Effector CD4-positive, alpha-beta T cell (primary cell): ENCODE results near the gene MSI2.

Experiments used
- DNase-seq: peaks from one replicate; pipeline ENCODE4 v3.0.0-alpha.2; 2020

Gene MSI2

DNA sequence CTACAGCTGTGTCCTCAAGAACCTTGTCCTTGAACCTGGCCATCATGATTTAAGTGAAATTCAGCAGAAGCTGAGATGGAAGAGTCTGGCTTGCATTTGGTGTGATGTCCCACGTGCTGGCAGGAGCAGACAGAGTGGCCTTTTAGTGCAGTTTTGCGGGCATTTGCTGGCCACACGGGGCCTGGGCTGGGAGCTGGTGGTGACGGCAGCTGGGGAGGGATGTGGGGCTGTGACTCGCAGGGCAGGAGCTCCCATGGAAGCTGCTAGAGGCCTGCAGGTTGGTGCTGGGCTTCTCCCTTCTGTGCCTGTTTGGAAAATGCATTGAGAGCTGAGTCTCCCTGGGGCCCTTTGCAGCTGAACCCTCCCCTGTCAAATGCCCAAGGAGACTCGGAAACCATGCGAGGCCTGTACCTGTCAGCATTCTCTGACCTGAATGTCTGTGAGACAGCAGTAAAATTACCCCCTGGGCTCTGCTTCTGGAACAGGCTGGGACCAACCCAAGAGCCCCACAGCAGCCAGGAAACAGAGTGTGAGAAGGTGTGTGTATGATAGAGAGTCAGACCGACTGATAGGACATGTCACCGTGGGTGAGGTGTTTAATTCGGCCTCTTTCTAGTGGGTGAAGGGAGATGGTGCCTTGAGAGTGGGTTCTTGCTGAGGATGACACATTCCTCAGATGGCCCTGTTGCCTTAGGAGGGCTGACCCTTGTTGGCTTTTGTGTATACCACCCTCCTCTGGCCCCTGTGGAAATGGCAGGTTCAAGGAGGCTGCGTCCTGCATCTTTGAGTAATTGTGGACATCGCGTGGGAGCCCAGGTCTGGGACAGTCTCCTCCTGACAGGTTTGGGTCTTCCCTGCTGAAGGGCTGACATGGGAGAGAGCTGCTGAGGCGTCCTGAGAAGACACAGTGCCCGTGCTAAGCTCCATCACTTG, 145.5 kb downstream of the MSI2 start:
- DNase-seq = no peak

DNA sequence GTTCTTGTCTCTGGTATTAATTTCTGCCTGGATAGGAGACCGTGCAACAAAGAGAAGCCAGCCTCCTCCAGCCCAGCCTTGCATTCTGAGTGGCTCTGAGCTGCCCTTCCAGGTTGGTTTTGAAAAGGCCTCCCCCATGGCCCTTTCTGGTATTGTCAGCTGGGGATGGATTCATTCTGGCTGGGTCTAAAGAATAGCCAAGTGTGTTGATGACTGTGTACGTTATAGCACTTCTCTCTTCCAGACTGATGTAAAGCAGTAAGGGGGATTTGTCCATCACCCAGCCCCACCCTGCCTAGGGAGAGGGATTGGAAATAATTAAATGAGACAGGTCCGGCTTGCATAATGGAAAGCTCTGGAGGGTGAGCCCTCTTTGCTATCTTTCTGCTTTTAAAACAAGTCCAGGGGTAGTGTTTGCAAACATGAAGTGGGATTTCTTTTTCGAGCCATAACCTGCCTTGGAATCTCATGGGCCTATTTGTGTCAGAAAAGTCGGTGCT, 146.4 kb downstream of the MSI2 start:
- DNase-seq = no peak

DNA sequence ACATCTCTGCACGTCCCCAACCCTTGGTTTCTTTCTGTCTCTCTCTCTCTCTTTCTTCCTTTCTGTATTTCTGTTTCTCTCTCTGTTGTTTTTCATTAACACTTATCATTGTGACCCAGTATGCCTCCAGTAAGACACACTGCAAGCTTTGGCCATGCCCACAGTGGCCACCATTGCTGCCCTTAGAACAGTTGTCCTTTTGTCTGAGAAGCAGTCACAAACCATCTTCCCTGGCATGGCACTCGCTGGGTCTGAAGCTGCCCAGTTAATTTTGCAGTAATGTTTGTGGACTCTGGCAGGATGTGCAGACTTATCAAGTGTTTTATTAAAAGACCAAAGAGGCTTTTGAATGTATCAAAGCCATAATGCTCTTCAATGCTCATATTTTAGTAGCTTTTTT, 146.9 kb downstream of the MSI2 start:
- no peak for DNase-seq

DNA sequence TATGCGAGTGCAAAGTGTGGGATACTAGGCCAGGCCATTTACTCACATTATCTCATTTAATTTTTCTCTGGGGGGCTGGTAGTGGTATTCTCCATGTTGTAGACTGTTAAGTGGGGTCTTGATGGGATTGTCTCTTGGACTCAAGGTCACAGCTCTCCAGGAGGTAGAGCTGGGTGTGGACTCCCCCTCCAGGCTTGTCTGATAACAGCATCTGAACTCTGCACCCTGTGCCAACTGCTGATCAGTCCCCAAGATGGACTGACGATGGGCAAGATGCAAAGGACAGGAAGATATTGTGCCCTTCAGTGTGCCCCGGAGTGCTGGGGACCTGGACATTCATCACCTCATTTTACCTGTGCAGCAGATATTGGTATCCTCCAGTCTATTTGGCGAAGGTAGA, 147.8 kb downstream of the MSI2 start:
- DNase-seq = no peak

DNA sequence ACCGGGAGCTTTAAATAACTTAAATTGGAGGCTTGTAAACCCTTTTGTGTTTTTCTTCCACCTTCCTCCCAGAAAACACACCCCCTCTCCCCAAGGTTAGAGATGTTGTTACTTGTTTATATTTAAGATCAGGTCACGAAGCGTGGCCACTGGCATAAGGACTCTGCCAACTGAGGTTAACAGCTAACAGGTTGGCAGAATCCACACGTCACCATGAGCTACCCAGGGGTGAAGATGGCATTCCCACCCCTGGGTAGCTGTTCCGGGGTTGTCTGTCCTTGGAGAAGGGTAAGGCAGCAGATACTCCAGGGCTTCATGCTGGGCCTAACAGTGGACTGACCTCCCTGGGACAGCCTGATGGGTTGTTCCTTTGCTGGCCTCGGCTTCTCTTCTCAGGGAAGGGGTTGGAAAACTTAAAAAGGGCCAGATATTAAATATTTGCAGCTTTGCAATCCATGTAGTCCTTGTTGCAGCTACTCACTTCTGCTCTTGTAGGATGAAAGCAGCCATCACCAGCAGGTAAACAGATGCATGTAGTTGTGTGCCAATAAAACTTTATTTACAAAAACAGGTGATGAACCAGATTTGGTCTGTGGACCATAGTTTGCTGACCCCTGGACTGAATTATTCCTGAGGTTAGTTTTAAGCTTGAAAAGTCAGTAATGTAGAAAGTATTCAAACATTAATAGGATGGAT, 148.6 kb downstream of the MSI2 start:
- no peak for DNase-seq

DNA sequence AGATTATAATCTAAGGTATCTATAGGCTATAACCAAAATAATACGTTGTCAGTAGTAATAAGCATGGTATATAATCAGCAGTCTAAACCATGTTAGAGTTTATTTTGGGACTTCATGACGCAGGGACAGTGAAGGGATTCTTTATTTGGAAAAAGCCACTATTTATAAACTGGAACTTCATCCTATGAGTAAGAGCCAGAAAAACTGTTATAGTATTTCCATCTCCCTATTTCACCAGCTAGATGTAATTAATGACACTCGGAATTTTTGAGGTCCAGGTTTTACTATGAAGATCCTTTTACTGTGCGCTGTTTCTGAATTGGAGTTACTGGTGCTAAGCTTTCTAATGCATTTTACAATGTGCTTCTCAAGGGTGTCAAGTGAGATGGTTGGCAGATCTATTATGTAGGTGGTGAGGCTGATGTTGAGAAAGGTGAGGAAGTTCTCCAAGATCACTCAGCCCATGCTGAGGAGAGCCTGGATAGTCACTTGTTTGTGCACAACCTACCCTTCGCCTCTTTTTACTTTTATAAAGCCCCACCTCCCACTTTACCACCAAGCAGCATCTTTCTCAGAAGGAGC, 149.3 kb downstream of the MSI2 start:
- DNase-seq = no peak

DNA sequence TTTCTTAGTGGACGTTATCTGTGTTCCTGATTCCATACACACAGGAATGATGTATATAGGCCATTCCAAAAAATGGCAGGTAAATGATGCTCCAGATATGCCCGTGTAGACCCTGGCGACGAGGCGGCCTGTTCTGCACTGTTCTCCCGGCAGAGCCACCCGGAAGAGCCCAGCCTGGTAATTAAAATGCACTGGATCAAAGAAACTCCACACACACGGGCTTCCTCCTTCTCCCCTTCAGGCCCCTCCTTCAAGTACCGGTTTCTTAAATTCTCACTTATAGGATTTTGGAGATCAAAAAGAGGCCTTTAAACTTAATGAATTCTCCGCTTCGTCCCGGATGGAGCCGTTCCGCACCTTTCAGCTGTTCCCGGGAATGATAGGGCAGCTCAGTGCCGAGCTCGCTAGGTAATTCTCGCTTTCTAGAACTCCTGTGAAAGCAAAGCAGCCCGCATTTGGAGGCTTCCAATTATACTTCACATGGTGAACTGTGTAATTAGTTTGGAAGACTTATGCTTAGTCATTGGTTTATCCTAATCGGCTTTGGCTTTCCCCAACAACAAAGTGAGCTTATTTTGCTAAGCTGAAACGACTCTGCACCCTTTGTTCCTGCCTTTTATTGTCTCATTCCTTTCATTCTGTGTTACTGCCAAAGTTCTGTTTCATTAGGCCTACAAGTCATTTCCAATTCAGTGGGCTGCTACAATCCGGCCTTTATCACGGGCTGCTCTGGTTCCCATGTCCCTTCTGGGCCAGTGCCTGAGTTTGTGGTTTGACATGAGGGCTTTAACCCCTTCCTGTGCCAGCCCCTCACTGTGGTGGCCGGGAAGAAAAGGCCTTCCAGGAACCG, 150.0 kb downstream of the MSI2 start:
- no peak for DNase-seq

DNA sequence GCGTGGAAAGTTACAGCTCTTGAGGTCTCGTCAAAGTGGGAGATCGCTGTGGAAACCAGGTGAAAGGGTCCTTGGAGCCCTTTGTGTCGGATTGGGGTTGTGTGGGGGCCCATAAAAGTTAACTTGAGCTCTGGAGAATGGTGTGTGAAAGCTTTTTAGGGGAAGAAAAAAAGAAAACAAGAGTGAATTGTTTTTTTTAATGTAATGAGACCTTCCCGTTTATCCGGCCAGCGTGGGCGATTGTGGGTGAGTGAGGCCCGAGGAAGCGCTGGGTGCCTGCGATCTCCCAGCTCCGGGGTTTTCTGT, 150.6 kb downstream of the MSI2 start:
- no peak for DNase-seq

DNA sequence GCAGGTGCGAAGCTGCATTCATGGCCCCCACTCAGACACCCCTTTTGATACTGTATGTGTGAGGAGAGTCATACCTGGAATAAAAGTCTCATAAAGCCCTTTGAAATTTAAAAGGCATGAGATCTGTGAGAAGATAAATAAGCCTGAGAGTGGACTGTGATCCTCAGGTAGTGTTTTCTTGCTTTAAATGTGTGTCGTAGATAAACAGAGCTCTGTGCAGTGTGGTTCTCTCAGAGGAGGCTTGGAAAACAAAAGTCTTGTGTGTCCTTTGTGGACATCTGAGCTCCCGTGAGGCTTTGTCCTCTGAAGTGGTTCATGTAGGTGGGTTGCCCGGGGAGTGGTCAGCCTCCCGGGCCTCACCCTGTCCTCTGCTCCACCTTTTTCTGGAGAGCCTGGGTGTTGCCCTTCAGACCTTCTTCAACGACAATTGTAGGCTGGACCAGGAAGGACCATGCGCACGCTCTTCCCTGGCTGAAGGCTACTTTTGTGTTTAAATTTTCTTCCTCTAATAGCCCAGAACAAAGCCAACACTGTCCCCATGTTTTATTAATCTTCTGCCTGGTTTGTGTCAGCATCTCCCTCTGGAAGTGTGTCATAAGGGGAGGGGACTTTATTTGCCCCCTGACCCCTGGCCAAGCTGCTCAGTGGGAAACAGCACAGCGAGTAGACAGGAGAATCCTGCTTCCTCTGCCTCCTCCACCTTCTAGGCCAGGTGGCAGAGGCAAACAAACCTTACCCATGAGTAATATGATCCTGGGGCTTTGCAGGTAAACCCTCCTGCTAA, 151.2 kb downstream of the MSI2 start:
- no peak for DNase-seq

DNA sequence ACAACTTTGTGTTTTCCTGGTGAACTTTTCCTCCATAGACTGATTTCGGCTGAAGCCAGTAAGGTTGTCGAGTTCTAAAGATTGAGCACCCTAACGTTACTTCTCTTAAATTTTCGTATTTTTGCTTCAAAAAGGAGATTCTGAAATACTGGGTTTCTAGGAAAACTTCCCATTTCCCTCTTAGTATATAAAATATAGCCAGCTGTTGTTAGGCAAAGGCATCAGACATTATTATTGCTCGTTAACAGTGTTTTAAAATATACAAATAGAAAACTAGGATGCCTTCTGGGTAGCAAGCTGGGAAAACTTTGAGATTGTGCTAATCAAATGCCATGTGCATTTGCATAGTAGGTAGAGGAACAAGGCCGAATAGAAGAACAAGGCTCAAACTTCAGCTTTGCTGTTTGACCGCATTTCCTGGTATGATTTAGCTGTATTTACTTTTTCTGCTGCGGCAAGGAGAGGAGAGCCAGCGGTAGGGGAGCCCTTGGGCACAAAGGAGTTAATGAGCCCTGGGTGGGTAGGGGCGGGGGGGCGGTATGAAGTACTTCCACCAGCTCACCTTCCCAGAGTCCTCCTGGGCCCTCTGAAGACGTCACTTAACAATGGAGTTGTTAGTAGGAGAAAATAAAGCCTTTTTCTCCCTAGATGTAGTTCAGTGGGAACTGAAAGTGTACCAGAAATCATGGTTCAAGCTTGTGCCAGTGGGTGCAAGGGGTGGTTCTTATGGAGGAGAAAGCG, 151.9 kb downstream of the MSI2 start:
- DNase-seq = no peak

DNA sequence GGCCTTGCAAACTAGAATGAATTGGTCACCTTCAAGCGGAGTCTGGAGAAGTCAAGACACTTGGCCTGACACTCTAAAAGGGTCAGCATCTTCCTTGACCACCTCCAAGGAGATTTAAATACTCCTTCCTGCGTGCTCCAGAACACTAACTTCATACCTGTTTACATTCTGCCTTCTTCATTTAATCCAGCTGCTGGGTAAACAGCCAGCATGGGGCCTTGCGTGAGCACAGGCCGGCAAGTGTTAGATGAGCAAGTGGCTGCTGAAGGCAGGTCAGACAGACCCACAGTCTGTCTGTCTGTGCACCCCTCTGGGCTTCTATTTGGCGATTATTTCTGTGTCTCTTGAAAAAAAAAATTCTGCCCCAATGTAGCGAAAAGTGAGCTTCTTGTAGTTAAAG, 153.8 kb downstream of the MSI2 start:
- DNase-seq = no peak

DNA sequence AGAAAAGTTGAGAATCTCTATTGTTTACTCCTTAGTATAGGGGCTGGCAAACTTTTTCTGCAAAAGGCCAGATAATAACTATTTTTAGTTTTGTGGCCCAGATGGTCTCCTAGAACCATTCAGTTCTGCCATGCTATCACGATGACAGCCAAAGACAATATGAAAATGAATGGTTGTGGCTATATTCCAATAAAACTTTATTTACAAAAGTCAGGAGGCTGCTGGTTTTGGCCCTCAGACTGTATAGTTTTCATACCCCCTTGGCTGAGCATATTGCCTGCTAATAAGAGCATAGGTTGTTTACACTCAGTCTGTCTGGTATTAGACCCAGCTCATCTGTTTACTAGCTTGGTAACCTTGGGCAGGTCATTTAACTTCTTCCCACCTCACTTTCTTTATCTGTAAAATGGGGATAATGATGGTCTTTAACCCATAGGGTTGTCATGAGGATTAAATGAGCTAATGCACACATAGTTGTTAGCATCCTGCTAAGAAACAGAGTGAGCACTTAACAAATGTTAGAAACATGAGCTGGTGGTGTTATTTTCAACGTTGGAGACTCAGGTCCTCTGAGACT, 156.3 kb downstream of the MSI2 start:
- DNase-seq = no peak

DNA sequence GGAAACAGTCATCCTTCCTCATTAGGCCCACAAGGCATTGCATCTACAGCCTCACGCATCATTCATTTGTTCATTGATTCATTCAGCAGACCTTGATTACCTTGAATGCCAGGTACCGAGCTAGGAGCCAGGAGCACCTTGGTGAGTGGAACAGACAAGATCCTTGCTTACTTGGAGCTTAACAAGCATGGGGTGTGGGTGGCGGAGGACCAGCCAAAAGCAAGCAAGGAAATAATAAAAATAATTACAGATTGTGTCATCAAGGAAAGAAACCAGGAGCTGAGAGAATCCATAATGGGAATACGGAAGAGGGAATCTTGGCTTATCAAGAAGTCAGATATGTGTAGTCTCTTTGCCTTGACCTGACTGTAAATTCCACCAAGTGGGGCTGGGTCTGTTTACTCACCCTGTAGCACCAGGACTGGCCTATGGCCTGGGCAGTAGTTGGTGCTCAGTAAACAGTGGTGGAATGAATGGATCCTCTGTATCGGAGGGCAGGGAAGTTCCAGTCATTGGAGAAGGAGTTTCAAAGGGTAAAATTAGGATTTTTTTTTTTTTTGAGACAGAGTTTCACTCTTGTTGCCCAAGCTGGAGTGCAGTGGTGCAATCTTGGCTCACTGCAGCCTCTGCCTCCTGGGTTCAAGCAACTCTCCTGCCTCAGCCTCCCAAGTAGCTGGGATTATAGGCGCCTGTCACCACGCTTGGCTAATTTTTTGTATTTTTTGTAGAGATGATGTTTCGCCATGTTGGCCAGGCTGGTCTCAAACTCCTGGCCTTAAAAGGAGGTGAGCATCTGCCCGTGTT, 157.7 kb downstream of the MSI2 start:
- DNase-seq = no peak

DNA sequence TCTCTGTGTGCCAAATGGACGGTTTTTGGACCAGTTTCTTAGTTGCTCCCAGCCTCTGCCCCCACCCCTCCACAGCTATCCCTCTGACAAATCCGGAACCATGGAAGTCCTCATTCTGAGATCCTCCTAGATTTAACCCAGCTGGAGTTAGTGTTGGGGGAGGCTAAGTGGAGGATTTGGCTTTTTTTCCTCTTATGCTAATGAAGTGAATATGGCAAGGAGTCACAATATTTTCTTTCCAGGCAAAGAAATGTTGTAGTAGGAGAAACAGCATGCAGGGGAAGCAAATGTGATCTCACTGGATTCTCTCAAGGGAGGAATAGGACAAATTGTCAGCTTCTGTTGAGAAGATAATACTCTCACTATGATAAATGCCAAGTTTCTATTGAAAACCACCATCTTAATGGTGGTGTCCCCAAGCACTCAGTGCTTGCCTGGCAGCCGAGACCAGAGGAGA, 159.5 kb downstream of the MSI2 start:
- DNase-seq = no peak

DNA sequence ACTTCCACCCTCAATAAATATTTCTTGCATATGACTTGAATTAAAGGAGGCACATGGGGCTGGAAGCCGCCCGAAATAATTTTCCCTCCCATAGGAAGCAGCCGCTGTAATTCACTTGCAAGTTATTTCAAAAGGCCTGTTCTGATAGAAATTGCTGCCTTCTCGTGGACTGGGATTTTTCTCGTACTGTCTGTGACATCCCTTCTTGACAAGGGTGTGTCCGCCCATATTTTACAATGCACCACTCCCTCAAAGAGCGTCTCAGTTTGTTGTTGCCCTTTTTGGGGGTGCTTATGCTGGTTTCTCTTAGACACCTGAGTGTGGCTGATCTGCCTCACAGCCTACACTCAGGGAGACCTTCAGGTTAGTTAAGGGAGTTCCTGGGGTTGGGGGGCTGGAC, 160.0 kb downstream of the MSI2 start:
- no peak for DNase-seq

DNA sequence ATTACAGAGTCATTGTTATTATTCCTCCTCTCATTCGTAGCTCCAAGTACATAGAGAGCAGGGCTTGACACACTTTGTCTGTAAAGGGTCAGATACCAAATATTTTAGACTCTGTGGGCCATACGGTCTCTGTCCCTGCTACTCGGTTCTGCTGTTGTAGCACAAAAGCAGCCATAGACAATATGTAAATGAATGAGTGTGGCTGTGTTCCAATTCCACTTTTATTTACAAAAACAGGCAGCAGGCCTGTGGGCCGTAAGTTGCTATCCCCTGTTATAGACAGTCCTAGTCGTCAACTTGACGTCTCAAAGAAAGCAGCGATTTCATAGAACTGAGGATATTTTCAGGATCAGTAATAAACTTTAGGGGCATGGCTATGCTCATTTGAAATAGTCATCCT, 161.6 kb downstream of the MSI2 start:
- DNase-seq = no peak

DNA sequence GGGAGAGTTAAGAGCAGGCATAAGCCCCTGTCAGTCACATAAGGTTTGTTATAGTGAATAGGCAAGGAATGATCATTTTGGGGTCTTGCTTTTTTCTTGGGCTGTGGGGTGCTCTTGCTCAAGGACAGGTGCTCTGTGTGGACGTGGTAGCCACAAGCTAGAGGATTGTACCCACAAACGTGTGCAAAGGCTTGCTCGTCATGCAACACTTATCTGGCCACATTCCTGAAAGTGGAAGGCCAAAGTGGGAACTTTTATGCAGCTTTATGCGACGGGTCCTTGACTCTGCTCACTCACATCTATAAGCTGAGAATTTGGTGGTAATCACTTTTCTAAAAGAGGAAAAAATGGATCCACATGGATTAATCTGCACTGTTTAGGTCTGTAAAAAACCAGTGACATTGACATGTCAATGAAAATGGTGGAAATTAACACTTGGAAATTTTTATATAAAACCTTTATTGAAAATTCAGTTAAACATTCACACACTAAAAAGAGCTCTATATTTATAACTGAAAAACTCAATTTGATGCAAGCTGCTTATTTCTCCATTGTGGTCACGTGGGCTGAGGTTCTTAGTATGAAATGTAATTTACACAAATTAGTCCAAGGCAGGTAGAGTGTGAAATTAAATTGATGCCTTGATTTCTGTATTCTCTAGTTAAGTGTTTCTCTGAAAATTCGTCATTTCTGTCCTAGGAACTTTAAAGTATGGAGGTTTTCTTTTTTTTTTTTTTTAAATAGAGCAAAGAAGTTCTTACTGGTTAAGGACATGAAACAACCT, 162.3 kb downstream of the MSI2 start:
- DNase-seq = no peak

DNA sequence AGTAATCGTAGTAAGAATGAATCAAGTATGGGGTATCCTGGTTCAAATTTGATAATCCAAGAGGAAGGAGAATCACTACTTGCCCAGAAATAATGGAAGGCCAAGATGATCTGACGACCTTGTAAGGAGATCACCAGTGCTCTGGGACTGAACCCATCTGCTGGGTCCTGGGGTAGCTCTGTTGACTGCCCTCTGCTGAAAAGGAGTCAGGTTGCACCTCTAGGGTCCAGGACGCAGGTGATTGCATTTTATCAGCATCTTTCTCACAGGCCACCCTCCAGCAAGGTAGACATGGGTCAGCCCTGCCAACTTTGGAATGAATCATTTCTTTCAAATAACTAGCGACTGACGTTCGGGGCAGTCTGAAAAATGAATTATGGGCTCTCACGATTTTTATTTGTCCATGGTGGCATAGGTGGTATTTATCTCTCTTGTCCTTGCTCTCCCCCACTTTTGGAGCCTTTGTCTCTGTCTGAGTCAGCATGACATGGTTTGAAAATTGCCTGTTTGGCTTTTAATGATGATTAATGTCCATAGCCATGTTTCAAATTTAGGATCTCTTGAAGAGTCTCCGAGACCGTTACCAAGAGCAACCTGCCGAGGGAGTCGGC, 163.7 kb downstream of the MSI2 start:
- no peak for DNase-seq
